GM18526 (cell line): Measurements from ENCODE around the gene APOBEC3B.

Experiments used
- POLR2A ChIP-seq: IDR thresholded peaks from 3 replicates; pipeline ENCODE4 v1.6.1; 2011; ENCODE audit not compliant: insufficient read length; ENCODE audit errors: extremely low read depth

Gene APOBEC3B

GRCh38 chr22:38981992-38982927 is at the start of gene APOBEC3B:
Gene APOBEC3B, plus strand, starts transcription at chr22:38982347. Its CDS starts 107 bp downstream, at chr22:38982454.
- TF ChIP-seq POLR2A = no peak

- no peak for TF ChIP-seq POLR2A
Observed at GRCh38 chr22:38935023-38935422, 47.1 kb upstream of the APOBEC3B start.

GRCh38 chr22:38935616-38936015 is 46.5 kb upstream of the APOBEC3B start:
- TF ChIP-seq POLR2A = no peak

- TF ChIP-seq POLR2A = no peak
Observed at GRCh38 chr22:38936562-38936961, 45.6 kb upstream of the APOBEC3B start.

- TF ChIP-seq POLR2A = no peak
Observed at GRCh38 chr22:38937036-38937435, 45.1 kb upstream of the APOBEC3B start.

GRCh38 chr22:38937541-38937940 is 44.6 kb upstream of the APOBEC3B start:
- no peak for TF ChIP-seq POLR2A

GRCh38 chr22:38938221-38938620 is 43.9 kb upstream of the APOBEC3B start:
- no peak for TF ChIP-seq POLR2A

GRCh38 chr22:38938925-38939324 is 43.2 kb upstream of the APOBEC3B start:
- no peak for TF ChIP-seq POLR2A

DNA sequence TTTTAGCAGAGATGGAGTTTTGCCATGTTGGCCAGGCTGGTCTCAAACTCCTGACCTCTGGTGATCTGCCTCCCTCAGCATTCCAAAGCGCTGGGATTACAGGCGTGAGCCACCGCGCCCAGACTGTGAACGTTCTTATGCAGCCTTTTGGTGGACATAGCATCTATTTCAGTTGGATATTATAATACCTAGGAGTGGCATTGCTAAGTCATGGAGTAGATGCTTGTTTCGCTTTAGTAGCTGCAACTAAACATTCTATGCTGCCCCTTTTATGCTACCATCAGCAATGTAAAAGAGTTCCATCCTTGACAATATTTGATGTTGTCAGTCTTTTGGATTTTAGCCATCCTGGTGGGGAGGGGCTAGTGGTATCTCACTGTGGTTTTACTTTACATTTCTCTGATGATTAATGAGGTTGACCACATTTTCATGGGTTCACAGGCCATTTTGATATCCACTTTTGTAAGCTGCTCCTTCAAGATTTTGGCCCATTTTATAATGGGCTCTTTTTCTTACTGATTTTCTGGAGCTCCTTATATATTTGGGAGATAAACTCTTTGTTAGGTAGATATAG is 41.2 kb upstream of the APOBEC3B start:
- TF ChIP-seq POLR2A = no peak

DNA sequence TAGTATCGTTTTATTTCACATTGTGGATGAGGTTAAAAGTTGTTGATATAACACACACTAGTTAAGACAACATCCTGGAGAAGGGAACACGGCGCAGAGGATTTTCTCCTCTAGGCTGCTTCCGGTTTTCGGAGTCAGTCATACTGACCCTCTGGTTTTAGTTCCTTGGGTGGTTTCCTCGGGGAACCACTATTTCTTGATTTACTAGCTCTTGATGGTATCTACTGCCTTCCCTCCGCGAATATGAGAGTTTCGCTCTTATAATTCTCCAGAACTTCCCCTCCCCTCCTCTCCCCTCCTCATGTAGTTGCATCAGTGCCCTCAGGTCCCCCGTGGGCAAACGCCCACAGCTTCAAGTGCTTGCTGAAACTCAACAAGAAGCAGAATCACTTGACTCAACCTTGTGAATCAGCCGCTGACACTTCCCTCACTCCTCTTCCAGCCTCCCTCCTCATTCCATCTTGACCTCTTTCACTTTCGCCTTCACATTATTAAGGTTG is 40.6 kb upstream of the APOBEC3B start:
- TF ChIP-seq POLR2A = no peak

- TF ChIP-seq POLR2A = no peak
Observed at GRCh38 chr22:38942702-38943101, 39.4 kb upstream of the APOBEC3B start.

GRCh38 chr22:38943201-38943600 is 38.9 kb upstream of the APOBEC3B start:
- TF ChIP-seq POLR2A = no peak

- TF ChIP-seq POLR2A = no peak
Observed at GRCh38 chr22:38943882-38944281, 38.3 kb upstream of the APOBEC3B start.

DNA sequence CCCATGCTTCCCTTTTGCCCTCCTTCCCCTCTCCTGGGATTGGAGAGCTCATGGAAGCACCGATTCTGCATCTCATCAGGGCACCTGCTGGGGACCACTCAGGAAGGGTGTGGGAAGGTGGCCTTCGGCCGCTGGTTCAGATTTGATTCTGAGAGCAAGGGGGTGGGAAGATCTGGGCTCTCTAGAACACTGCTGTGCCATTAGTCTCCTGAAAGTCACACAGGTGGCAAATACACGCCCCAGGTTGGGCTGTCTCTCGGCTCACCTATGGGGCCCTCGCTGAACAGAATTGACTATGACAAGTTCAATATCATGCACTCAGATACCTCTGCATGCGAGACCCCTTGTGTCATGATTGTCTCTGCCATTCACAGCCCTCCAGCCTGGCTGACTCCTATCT is 37.5 kb upstream of the APOBEC3B start:
- no peak for TF ChIP-seq POLR2A

DNA sequence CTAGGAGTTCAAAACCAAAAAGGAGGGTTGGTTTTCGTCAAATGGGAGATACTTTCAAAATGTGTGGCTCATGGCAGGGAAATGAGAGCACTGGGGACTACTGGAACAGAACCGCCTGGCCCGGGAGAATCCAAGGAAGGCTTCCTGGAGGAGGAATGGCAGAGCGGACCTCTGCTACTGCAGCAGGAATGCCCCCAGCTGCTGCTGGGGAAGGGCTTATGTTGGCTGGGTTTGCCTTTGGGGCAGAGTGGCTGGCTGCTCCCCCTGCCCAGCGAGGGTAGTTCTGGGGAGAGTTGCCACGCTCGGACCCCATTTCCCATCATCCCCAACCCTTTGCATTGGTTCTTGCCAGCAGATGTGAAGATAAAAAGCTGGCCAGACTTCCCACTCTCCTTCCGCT is 35.4 kb upstream of the APOBEC3B start:
- TF ChIP-seq POLR2A = no peak
